Natural killer cell (primary cell): Measurements from ENCODE around the gene ANGPT4. TPM values are rescaled to one million over a fixed set of nuclear protein-coding genes. Genes with fewer than 3 reads are reported as not detected.

Source experiments
- ATAC-seq, 3 donors: fragments of 150-1000 bp in 2 of 3; fragments of 200-7000 bp in 1 of 3; cut with Tn5 transposase; 1 replicate in 1 of 3; 2 replicates in 2 of 3; pipeline ENCODE4 v1.10.0; 2021; ENCODE audit warnings: mild to moderate bottlenecking in 2 of 3, moderate library complexity in 2 of 3
- DNase-seq, 2 donors: peaks; one replicate each; pipeline versions ENCODE4 v3.0.0 to v3.0.0-alpha.2; 2013 to 2021; ENCODE audit warnings: mixed read lengths in 1 of 2
- H3K27ac ChIP-seq: one replicate; pipeline ENCODE4 v1.5.1; 2013; ENCODE audit warnings: mild to moderate bottlenecking, low read length
- H3K27me3 ChIP-seq: one replicate; pipeline ENCODE4 v1.6.1; 2013; ENCODE audit warnings: low read length; ENCODE audit not compliant: control insufficient read depth, insufficient read depth
- H3K36me3 ChIP-seq: one replicate; pipeline ENCODE4 v1.6.1; 2013; ENCODE audit warnings: low read length; ENCODE audit not compliant: control insufficient read depth, insufficient read depth
- H3K4me1 ChIP-seq: one replicate; pipeline ENCODE4 v1.6.1; 2013; ENCODE audit warnings: low read length; ENCODE audit not compliant: control insufficient read depth, insufficient read depth
- H3K4me3 ChIP-seq: one replicate; pipeline ENCODE4 v1.5.1; 2013; ENCODE audit warnings: low read length
- H3K9me3 ChIP-seq: one replicate; pipeline ENCODE4 v1.6.1; 2013; ENCODE audit warnings: low read length; ENCODE audit not compliant: control insufficient read depth, insufficient read depth
- H3K27ac Mint-ChIP-seq, 2 donors: one replicate each; pipeline ENCODE4 v1.8.0; 2022; ENCODE audit warnings: mild to moderate bottlenecking in 2 of 2, mixed read lengths in 2 of 2, moderate library complexity in 1 of 2
- H3K27me3 Mint-ChIP-seq, 2 donors: one replicate each; pipeline ENCODE4 v1.8.0; 2022; ENCODE audit warnings: low read depth in 2 of 2, mixed read lengths in 2 of 2
- H3K36me3 Mint-ChIP-seq: one replicate; pipeline ENCODE4 v1.8.0; 2022; ENCODE audit warnings: mixed read lengths
- H3K4me1 Mint-ChIP-seq, 2 donors: one replicate each; pipeline ENCODE4 v1.8.0; 2022; ENCODE audit warnings: mixed read lengths in 2 of 2
- H3K4me3 Mint-ChIP-seq: one replicate; pipeline ENCODE4 v1.8.0; 2022; ENCODE audit warnings: mild to moderate bottlenecking, moderate library complexity, mixed read lengths
- H3K9me3 Mint-ChIP-seq, 2 donors: one replicate each; pipeline ENCODE4 v1.8.0; 2022; ENCODE audit warnings: mixed read lengths in 2 of 2
- WGBS: methylation state at CpG from one replicate; pipeline ENCODE4 v1.1.7; 2013; ENCODE audit warnings: missing lambda C conversion rate; ENCODE audit not compliant: insufficient coverage; 5-methylcytosine and 5-hydroxymethylcytosine counted together
- intact Hi-C: fragments of 100-400 bp; cut with micrococcal nuclease; formaldehyde crosslinking; loops from one replicate; pipeline ENCODE4 v1.14.2; 2022
- total RNA-seq, 4 donors: library from RNA; stranded (reverse); fragments of 120-200 nt in 1 of 4; gene quantifications; one replicate each; pipeline versions ENCODE4 v1.2.3 to v1.2.4, GENCODE V29; 2013 to 2022
- TF ChIP-seq, protein P1 (sequence below): fragments of 200-600 bp; IDR thresholded peaks from one replicate; pipeline ENCODE4 v1.8.0; 2022; ENCODE audit warnings: antibody characterized with exemption

ANGPT4 gene
- total RNA-seq, 3 donors from 2014 or later (not counting 1 experiment from before 2014, with no cell fraction given): not detected

DNA sequence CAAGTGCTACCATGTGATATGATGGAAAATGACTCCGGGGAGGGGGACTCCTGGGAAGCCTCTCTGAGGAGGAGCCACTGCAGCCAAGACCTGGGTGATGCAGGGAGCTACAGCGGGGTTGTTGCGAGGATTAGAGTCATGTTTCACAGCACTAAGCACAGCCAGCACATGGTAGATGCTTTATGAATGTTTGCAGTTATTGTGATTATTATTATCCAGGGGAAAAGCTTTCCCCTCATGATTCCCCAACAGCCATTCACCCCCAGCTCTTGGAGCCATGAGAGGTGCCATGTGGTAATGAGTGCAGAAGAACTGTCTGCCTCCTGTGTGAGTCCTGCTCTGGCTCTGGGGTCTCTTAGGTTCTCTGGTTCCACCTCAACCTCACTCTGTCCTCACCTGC, 46.1 kb upstream of the ANGPT4 start:
- H3K4me3 Mint-ChIP-seq: no peak overlapping the region
- peaks cover 9% of the 10 kb centered on the region for H3K4me1 ChIP-seq
- no peak overlapping the region for H3K27ac ChIP-seq
- H3K36me3 ChIP-seq: no peaks in the 10 kb centered on the region
- no peaks in the 10 kb centered on the region for H3K36me3 Mint-ChIP-seq
- H3K4me3 ChIP-seq: no peak overlapping the region
- no peak for DNase-seq
- peaks cover 15 to 16% of the 10 kb centered on the region in 2 donors for H3K27me3 Mint-ChIP-seq
- H3K27me3 ChIP-seq: no peaks in the 10 kb centered on the region
- TF ChIP-seq, protein P1, sequence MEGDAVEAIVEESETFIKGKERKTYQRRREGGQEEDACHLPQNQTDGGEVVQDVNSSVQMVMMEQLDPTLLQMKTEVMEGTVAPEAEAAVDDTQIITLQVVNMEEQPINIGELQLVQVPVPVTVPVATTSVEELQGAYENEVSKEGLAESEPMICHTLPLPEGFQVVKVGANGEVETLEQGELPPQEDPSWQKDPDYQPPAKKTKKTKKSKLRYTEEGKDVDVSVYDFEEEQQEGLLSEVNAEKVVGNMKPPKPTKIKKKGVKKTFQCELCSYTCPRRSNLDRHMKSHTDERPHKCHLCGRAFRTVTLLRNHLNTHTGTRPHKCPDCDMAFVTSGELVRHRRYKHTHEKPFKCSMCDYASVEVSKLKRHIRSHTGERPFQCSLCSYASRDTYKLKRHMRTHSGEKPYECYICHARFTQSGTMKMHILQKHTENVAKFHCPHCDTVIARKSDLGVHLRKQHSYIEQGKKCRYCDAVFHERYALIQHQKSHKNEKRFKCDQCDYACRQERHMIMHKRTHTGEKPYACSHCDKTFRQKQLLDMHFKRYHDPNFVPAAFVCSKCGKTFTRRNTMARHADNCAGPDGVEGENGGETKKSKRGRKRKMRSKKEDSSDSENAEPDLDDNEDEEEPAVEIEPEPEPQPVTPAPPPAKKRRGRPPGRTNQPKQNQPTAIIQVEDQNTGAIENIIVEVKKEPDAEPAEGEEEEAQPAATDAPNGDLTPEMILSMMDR: no peak
- no peaks in the 10 kb centered on the region for H3K9me3 Mint-ChIP-seq
- no peak for ATAC-seq
- no peaks in the 10 kb centered on the region for H3K9me3 ChIP-seq
- peaks cover 6 to 16% of the 10 kb centered on the region in 2 donors for H3K4me1 Mint-ChIP-seq
- 86% methylated on average over 3 of the region's 3 CpGs for WGBS
- intact Hi-C loops: no loop called here
- no peak overlapping the region for H3K27ac Mint-ChIP-seq

DNA sequence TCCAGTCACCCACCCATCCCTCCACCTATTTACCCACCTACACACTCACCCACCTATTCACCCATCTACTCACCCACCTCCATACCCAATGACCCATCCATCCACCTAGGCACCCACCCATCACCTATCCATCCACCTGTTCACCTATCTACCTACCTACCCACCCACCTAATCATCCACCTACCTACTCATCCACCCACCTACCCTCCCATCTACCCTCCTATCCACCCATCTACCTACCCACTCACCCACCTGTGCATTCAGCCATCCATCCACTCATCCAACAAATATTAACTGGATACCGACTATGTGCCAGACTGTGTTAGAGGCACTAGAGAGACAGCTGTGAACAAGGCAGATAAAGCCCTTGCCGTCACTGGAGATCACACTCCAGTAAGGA, 45.6 kb upstream of the ANGPT4 start:
- no peaks in the 10 kb centered on the region for H3K27me3 ChIP-seq
- H3K27ac ChIP-seq: no peak overlapping the region
- intact Hi-C loops: no loop called here
- no peak overlapping the region for H3K4me3 ChIP-seq
- no peaks in the 10 kb centered on the region for H3K36me3 Mint-ChIP-seq
- WGBS: 90% methylated on average over 2 of the region's 2 CpGs
- H3K27ac Mint-ChIP-seq: no peak overlapping the region
- H3K9me3 Mint-ChIP-seq: no peaks in the 10 kb centered on the region
- TF ChIP-seq, protein P1: no peak
- DNase-seq: no peak
- H3K9me3 ChIP-seq: no peaks in the 10 kb centered on the region
- no peaks in the 10 kb centered on the region for H3K36me3 ChIP-seq
- no peak for ATAC-seq
- peaks cover 9% of the 10 kb centered on the region for H3K4me1 ChIP-seq
- peaks cover 15 to 16% of the 10 kb centered on the region in 2 donors for H3K27me3 Mint-ChIP-seq
- H3K4me3 Mint-ChIP-seq: no peak overlapping the region
- peaks cover 6 to 16% of the 10 kb centered on the region in 2 donors for H3K4me1 Mint-ChIP-seq

DNA sequence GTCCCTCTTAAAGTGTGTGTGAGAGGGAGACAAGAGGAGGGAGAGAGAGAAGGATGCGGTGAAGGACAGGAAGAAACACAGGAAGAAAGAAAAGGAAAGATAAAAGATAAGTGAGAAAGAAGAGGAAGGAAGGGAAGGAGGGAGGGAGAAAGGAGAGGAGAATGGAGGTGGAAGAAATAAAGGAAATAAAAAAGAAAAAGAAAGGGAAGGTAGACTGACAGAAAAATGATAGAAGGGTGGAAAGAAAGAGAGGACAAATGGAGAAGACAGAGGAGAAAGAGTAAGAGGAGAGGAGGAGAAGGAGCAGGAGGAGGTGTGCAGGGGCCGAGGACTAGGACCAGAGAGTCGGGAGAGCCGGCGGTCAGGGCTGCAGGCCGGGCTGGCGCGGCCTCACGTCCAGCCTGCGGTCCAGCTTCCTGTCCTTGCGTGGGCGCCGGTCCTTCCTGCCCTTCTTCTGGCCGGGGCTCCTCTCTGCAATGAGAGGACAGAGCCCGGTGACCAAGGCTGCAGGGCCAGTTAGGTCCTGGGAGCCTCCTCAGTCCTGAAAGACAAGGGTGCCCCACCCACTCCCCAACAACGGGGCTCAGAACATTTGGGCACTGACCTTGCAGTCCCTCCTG, 44.0 kb upstream of the ANGPT4 start:
- Mint-ChIP-seq H3K9me3 (no peaks in the 10 kb centered on the region), H3K27ac (no peak overlapping the region), H3K4me1 (peaks cover 6 to 16% of the 10 kb centered on the region in 2 donors), H3K4me3 (no peak overlapping the region), H3K27me3 (peaks cover 19 to 21% of the 10 kb centered on the region in 2 donors), H3K36me3 (no peaks in the 10 kb centered on the region)
- H3K27me3 ChIP-seq: peaks cover 4% of the 10 kb centered on the region
- H3K36me3 ChIP-seq: no peaks in the 10 kb centered on the region
- no peaks in the 10 kb centered on the region for H3K9me3 ChIP-seq
- H3K4me3 ChIP-seq: no peak overlapping the region
- no peak overlapping the region for H3K27ac ChIP-seq
- intact Hi-C loops: no loop called here
- no peak for ATAC-seq
- WGBS: 87% methylated on average over 16 of the region's 16 CpGs
- DNase-seq: no peak
- TF ChIP-seq, protein P1: no peak
- H3K4me1 ChIP-seq: peaks cover 12% of the 10 kb centered on the region
